ENCODE measurements around the gene PGK1. TPM values are rescaled to one million over a fixed set of nuclear protein-coding genes. Genes with fewer than 3 reads are reported as not detected.
"Not testable (repeated sequence)": the region's sequence is repeated elsewhere in the genome, so short reads cannot be mapped to it uniquely, and the experiment has no call there.

The PGK1 gene
- total RNA-seq, result 100 to 1,000 TPM; 291 to 616 (median 458) TPM
- polyA plus RNA-seq, result 100 to 1,000 TPM in 1 of 2 donors, 10 to 100 TPM in 1; 76.5 to 400 TPM
- long read RNA-seq, donor 1, full-length matches to known transcripts, result 1,047 of 1,128 reads
- long read RNA-seq, donor 1, partial matches to known transcripts, result 53 of 1,128 reads
- long read RNA-seq, donor 1, other reads (novel, unspliced or antisense), result 28 of 1,128 reads
- long read RNA-seq, donor 2, full-length matches to known transcripts, result 4,570 of 4,762 reads
- long read RNA-seq, donor 2, partial matches to known transcripts, result 115 of 4,762 reads
- long read RNA-seq, donor 2, other reads (novel, unspliced or antisense), result 77 of 4,762 reads
- long read RNA-seq, donor 3, full-length matches to known transcripts, result 789 of 837 reads
- long read RNA-seq, donor 3, partial matches to known transcripts, result 37 of 837 reads
- long read RNA-seq, donor 3, other reads (novel, unspliced or antisense), result 11 of 837 reads

DNA sequence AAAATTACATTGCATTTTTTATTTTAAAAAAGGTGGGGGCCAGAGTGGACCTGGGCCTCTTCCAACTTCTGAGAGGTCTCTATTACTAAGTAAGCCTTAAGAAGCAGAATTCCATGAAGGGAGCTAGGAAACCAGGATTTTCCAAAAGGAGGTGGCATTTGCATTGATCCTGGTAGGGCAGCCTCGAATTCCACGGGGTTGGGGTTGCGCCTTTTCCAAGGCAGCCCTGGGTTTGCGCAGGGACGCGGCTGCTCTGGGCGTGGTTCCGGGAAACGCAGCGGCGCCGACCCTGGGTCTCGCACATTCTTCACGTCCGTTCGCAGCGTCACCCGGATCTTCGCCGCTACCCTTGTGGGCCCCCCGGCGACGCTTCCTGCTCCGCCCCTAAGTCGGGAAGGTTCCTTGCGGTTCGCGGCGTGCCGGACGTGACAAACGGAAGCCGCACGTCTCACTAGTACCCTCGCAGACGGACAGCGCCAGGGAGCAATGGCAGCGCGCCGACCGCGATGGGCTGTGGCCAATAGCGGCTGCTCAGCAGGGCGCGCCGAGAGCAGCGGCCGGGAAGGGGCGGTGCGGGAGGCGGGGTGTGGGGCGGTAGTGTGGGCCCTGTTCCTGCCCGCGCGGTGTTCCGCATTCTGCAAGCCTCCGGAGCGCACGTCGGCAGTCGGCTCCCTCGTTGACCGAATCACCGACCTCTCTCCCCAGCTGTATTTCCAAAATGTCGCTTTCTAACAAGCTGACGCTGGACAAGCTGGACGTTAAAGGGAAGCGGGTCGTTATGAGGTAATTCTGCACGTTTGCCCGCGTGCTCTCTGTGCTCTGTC lies at the start of gene PGK1:
PGK1 (plus strand) TSS at position 626 of the 824 bp plus-strand sequence; CDS start at position 719, 93 bp downstream.
- Histone ChIP-seq H3K27me3 (no peaks in the 10 kb centered on the region), H3K4me1 (peaks cover 0 to 38% (median 30%) of the 10 kb centered on the region in 12 donors), H3K4me3 (peak within 1 kb of the TSS; percentile 38 to 96 (median 76)), H3K27ac (peak within 1 kb of the TSS; percentile 85 to 96 (median 92)), H3K9me3 (peaks cover 0 to 3% (median 0%) of the 10 kb centered on the region in 12 donors), H3K36me3 (peaks cover 0 to 6% (median 0%) of the 10 kb centered on the region in 9 donors)
- 0 to 45% (median 21%) methylated on average over 40 to 72 of the region's 72 CpGs for WGBS, 4 donors
- TF ChIP-seq, protein P1, sequence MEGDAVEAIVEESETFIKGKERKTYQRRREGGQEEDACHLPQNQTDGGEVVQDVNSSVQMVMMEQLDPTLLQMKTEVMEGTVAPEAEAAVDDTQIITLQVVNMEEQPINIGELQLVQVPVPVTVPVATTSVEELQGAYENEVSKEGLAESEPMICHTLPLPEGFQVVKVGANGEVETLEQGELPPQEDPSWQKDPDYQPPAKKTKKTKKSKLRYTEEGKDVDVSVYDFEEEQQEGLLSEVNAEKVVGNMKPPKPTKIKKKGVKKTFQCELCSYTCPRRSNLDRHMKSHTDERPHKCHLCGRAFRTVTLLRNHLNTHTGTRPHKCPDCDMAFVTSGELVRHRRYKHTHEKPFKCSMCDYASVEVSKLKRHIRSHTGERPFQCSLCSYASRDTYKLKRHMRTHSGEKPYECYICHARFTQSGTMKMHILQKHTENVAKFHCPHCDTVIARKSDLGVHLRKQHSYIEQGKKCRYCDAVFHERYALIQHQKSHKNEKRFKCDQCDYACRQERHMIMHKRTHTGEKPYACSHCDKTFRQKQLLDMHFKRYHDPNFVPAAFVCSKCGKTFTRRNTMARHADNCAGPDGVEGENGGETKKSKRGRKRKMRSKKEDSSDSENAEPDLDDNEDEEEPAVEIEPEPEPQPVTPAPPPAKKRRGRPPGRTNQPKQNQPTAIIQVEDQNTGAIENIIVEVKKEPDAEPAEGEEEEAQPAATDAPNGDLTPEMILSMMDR (IDR thresholded peaks at IDR 0.05), result no peak
- TF ChIP-seq POLR2A (IDR thresholded peaks at IDR 0.05), result peak; percentile 29 to 78
- intact Hi-C loops (cut with DNase I), result loop anchor here in 6 of 10 donors (5.0 to 10.0 kb wide), 5 partner anchors 189 to 209 kb away; partner anchors contain the start of genes ATP7A (in 3 of the 6), COX7B (in 2 of the 6) and MAGT1 (in 2 of the 6)
- peak; percentile 95 to 98 (median 96) for DNase-seq
- ATAC-seq, result peak; percentile 96 to 98 (median 98)

DNA sequence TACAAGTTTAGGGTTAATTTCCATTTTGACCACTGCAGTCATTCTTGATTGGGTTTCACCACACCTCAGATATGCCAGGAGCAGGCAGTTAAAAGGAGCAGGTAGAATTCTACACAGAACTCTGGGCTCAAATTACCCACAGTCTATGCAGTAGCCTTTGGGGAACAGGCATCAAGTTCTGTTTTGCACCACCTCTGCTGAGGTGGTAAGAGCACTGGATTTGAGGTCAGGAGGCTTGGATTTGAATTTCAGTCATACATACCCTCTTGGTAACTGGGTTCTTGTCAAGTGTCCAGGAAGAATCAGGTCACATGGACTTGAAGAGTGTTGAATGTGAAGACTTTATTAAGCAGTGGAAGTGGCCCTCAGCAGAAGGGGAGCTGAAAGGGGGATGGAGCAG lies 40.4 kb upstream of the PGK1 start:
- DNase-seq, result no peak
- H3K27me3 ChIP-seq, result no peaks in the 10 kb centered on the region
- no peak for ATAC-seq
- no peak overlapping the region for H3K27ac ChIP-seq
- no peaks in the 10 kb centered on the region for H3K36me3 ChIP-seq
- peaks cover 0 to under 1% (median 0%) of the 10 kb centered on the region in 12 donors for H3K9me3 ChIP-seq
- H3K4me1 ChIP-seq, result no peaks in the 10 kb centered on the region
- no peak overlapping the region for H3K4me3 ChIP-seq
- intact Hi-C loops (cut with DNase I), result no loop called here
- TF ChIP-seq POLR2A (IDR thresholded peaks at IDR 0.05), result no peak

DNA sequence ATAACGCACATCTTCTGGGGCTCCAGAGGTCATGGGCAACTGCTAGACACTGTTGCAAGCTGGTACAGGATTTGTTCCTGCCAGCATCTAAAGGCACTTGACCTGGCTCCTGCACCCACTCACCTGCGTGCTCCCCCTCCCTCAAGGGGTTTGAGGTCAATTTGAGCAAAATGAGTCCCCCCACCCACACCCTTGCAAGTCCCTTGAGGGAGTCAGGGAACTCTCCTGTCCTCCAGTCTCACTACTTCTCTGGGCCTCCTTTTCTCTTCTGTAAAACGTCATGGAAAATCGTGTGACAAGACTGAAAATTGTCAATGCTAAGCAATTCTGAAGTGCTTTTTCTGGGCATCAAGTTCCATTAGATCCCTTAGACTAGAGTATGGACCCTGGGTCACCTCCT lies 39.9 kb upstream of the PGK1 start:
- no peak for TF ChIP-seq POLR2A (IDR thresholded peaks at IDR 0.05)
- TF ChIP-seq, protein P1 (IDR thresholded peaks at IDR 0.05), result no peak
- 70 to 90% (median 80%) methylated on average over 4 of the region's 4 CpGs for WGBS, 4 donors
- H3K4me1 ChIP-seq, result no peaks in the 10 kb centered on the region
- ATAC-seq (no peak), DNase-seq (no peak)
- no peaks in the 10 kb centered on the region for H3K27me3 ChIP-seq
- H3K36me3 ChIP-seq, result no peaks in the 10 kb centered on the region
- H3K4me3 ChIP-seq, result no peak overlapping the region
- H3K27ac ChIP-seq, result no peak overlapping the region
- H3K9me3 ChIP-seq, result peaks cover 0 to 6% (median 0%) of the 10 kb centered on the region in 12 donors
- intact Hi-C loops (cut with DNase I), result no loop called here

DNA sequence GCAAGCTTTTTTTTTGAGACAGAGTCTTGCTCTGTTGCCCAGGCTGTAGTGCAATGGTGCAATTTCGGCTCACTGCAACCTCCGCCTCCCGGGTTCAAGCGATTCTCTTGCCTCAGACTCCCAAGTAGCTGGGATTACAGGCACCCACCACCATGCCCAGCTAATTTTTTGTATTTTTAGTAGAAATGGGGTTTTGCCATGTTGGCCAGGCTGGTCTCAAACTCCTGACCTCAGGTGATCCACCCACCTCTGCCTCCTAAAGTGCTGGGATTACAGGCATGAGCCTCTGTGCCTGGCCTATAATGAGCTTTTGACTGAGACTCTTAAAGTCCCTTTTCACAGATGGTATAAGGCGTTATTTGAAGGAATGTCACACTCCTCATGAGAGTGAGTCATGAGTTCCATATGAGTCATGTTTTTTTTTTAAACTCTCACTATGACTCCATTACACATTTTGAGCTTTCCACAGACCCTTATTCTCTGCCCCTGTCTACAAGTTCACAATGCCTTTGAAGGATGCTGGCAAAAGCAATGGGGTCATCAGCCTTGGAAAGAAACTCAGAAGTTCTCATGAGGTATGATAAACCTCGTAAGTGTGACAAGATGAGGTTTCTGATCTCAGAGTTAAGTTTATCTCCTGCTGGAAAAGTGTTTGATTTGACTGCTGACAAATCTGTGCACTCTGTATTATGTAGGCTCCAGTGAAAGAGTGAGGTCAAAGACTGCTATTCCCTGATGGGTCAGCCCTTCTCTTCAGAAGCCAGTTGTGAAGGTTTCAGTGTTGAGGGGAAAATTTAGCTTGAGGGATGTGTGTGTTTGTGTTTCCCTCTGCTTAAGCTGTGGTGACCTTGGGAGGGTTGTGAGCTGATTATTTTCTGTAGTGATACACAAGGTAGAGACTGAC lies 39.1 kb upstream of the PGK1 start:
- WGBS, 4 donors, result 62 to 73% (median 73%) methylated on average over 6 of the region's 6 CpGs
- DNase-seq; intact Hi-C loops (cut with DNase I); H3K36me3 ChIP-seq; H3K27me3 ChIP-seq; H3K27ac ChIP-seq; H3K4me1 ChIP-seq; H3K4me3 ChIP-seq; H3K9me3 ChIP-seq: not testable (repeated sequence)
- ATAC-seq, result peak in 3 of 4 donors; percentile 34 to 67 (median 54)

Measured in heart left ventricle (tissue), 16 donors.